ENCODE measurements around the gene PLXNC1. TPM values are rescaled to one million over a fixed set of nuclear protein-coding genes. Genes with fewer than 3 reads are reported as not detected.

Gene PLXNC1
- total and polyA plus RNA-seq, 2 donors (not counting 1 experiment from before 2014, with no cell fraction given) = 15.1 to 86.9 TPM

DNA sequence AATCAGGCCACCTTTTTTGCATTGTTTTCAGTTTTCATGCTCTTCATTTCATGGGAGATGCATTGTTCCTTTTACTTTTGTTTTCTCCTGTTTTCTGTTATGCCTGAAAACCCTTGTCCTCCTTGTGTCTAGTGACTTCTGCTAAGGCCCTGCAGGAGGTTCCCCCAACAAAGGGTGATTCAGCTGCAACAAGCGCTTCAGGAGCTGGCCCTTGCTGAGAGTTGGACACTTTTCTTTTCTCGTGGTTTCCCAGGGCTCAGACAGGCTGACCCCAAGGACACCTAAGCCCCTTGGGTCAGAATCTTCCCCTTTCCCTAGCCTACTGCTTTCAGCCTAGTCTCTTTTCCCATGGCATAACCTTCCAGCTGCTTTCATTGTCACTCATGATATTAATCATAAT is 98.9 kb downstream of the PLXNC1 start:
- H3K36me3 ChIP-seq (ENCODE audit: control insufficient read depth, insufficient read depth, low read length) = no peaks in the 10 kb centered on the region
- no peak overlapping the region for H3K4me3 ChIP-seq (replicated peaks in 1 of 4; ENCODE audit: control extremely low read depth in 1 of 4, insufficient read depth in 1 of 4, low read depth in 3 of 4, low read length in 4 of 4)
- TF ChIP-seq EZH2 (IDR thresholded peaks at IDR 0.05; ENCODE audit: low read length, missing control alignments) = no peak
- TF ChIP-seq, protein P1, sequence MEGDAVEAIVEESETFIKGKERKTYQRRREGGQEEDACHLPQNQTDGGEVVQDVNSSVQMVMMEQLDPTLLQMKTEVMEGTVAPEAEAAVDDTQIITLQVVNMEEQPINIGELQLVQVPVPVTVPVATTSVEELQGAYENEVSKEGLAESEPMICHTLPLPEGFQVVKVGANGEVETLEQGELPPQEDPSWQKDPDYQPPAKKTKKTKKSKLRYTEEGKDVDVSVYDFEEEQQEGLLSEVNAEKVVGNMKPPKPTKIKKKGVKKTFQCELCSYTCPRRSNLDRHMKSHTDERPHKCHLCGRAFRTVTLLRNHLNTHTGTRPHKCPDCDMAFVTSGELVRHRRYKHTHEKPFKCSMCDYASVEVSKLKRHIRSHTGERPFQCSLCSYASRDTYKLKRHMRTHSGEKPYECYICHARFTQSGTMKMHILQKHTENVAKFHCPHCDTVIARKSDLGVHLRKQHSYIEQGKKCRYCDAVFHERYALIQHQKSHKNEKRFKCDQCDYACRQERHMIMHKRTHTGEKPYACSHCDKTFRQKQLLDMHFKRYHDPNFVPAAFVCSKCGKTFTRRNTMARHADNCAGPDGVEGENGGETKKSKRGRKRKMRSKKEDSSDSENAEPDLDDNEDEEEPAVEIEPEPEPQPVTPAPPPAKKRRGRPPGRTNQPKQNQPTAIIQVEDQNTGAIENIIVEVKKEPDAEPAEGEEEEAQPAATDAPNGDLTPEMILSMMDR (conservative IDR thresholded peaks at IDR 0.05 in 1 of 2, IDR thresholded peaks at IDR 0.05 in 1 of 2; ENCODE audit: low read depth in 1 of 2, low read length in 2 of 2) = no peak
- H3K4me2 ChIP-seq (ENCODE audit: extremely low read depth, insufficient read depth, low read length) = no peak overlapping the region
- no peaks in the 10 kb centered on the region for H4K20me1 ChIP-seq (ENCODE audit: control insufficient read depth, extremely low read depth, insufficient read depth, low read length)
- no peak overlapping the region for H3K9ac ChIP-seq (ENCODE audit: insufficient read depth, low read length)
- H2AFZ ChIP-seq (ENCODE audit: low read length) = no peak overlapping the region
- no peak for DNase-seq (ENCODE audit: low read depth in 2 of 2)
- no peaks in the 10 kb centered on the region for H3K79me2 ChIP-seq (ENCODE audit: control insufficient read depth, insufficient read depth, low read length)
- no peaks in the 10 kb centered on the region for H3K9me3 ChIP-seq (ENCODE audit: control insufficient read depth, insufficient read depth, low read depth, low read length)
- H3K4me1 ChIP-seq (ENCODE audit: control insufficient read depth, extremely low read depth, insufficient read depth, low read length) = no peaks in the 10 kb centered on the region
- H3K27ac ChIP-seq (ENCODE audit: insufficient read depth, low read length) = no peak overlapping the region
- peaks cover 10% of the 10 kb centered on the region for H3K27me3 ChIP-seq (ENCODE audit: control insufficient read depth, insufficient read depth, low read length)

DNA sequence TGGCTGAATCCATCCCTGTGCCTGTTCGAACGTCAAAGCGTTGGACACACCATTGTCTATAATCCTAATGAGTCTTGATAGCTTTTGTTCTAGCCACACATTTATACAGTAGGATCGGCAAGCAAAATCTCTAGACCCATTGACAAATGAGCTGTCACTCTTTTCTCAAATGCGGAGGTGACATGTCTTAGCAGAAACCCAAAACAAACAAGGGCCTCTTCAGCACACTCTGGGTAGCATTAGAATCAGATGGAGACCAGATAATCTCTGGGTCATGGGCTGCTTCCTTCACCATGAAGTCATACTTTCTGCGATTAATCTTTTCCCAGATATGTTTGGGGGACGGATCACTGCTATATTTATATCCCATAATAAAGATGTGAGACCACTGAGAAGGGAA is 100.2 kb downstream of the PLXNC1 start:
- Histone ChIP-seq H2AFZ (ENCODE audit: low read length) (no peak overlapping the region), H4K20me1 (ENCODE audit: control insufficient read depth, extremely low read depth, insufficient read depth, low read length) (no peaks in the 10 kb centered on the region), H3K79me2 (ENCODE audit: control insufficient read depth, insufficient read depth, low read length) (no peaks in the 10 kb centered on the region), H3K27ac (ENCODE audit: insufficient read depth, low read length) (no peak overlapping the region), H3K4me1 (ENCODE audit: control insufficient read depth, extremely low read depth, insufficient read depth, low read length) (no peaks in the 10 kb centered on the region), H3K27me3 (ENCODE audit: control insufficient read depth, insufficient read depth, low read length) (peaks cover 10% of the 10 kb centered on the region), H3K9me3 (ENCODE audit: control insufficient read depth, insufficient read depth, low read depth, low read length) (no peaks in the 10 kb centered on the region), H3K36me3 (ENCODE audit: control insufficient read depth, insufficient read depth, low read length) (no peaks in the 10 kb centered on the region), H3K9ac (ENCODE audit: insufficient read depth, low read length) (no peak overlapping the region), H3K4me3 (replicated peaks in 1 of 4; ENCODE audit: control extremely low read depth in 1 of 4, insufficient read depth in 1 of 4, low read depth in 3 of 4, low read length in 4 of 4) (no peak overlapping the region), H3K4me2 (ENCODE audit: extremely low read depth, insufficient read depth, low read length) (no peak overlapping the region)
- TF ChIP-seq, protein P1 (conservative IDR thresholded peaks at IDR 0.05 in 1 of 2, IDR thresholded peaks at IDR 0.05 in 1 of 2; ENCODE audit: low read depth in 1 of 2, low read length in 2 of 2) = no peak
- no peak for TF ChIP-seq EZH2 (IDR thresholded peaks at IDR 0.05; ENCODE audit: low read length, missing control alignments)
- no peak for DNase-seq (ENCODE audit: low read depth in 2 of 2)

DNA sequence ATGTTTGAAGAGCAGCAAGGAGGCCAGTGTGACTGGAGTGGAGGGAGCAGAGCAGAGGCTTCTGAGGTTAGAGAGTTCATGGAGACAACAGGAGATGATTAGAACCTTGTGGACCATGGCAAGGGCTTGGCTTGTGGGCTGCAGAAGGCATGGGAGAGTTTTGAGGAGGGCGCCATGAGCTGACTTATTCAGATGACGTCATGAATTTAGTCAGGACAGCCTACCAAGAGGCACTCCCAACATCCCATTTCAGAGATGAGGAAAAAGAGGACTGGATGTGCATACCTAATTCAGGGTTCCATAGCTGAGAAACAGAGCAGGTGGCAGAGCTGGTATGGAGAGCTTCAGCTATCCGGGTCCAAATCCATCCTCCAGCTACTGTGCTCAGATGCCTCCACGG is 101.8 kb downstream of the PLXNC1 start:
- Histone ChIP-seq H4K20me1 (ENCODE audit: control insufficient read depth, extremely low read depth, insufficient read depth, low read length) (no peaks in the 10 kb centered on the region), H3K9ac (ENCODE audit: insufficient read depth, low read length) (no peak overlapping the region), H3K4me1 (ENCODE audit: control insufficient read depth, extremely low read depth, insufficient read depth, low read length) (no peaks in the 10 kb centered on the region), H3K27ac (ENCODE audit: insufficient read depth, low read length) (no peak overlapping the region), H3K79me2 (ENCODE audit: control insufficient read depth, insufficient read depth, low read length) (no peaks in the 10 kb centered on the region), H3K27me3 (ENCODE audit: control insufficient read depth, insufficient read depth, low read length) (peaks cover 10% of the 10 kb centered on the region), H3K9me3 (ENCODE audit: control insufficient read depth, insufficient read depth, low read depth, low read length) (no peaks in the 10 kb centered on the region), H3K36me3 (ENCODE audit: control insufficient read depth, insufficient read depth, low read length) (no peaks in the 10 kb centered on the region), H2AFZ (ENCODE audit: low read length) (no peak overlapping the region), H3K4me3 (replicated peaks in 1 of 4; ENCODE audit: control extremely low read depth in 1 of 4, insufficient read depth in 1 of 4, low read depth in 3 of 4, low read length in 4 of 4) (no peak overlapping the region), H3K4me2 (ENCODE audit: extremely low read depth, insufficient read depth, low read length) (no peak overlapping the region)
- no peak for DNase-seq (ENCODE audit: low read depth in 2 of 2)
- TF ChIP-seq EZH2 (IDR thresholded peaks at IDR 0.05; ENCODE audit: low read length, missing control alignments) = no peak
- TF ChIP-seq, protein P1 (conservative IDR thresholded peaks at IDR 0.05 in 1 of 2, IDR thresholded peaks at IDR 0.05 in 1 of 2; ENCODE audit: low read depth in 1 of 2, low read length in 2 of 2) = no peak

Measured in fibroblast of lung (primary cell).